ENCODE results near the gene INSIG1.

INSIG1 gene

GRCh38 chr7:155285423-155285822 is 12.3 kb upstream of the INSIG1 start:
- DNase-seq (ENCODE audit: low read depth, low spot score) = no peak

- no peak for DNase-seq (ENCODE audit: low read depth, low spot score)
These were observed 11.8 kb upstream of the INSIG1 start for GRCh38 chr7:155285833-155286232.

GRCh38 chr7:155286686-155287085 is 11.0 kb upstream of the INSIG1 start:
- DNase-seq (ENCODE audit: low read depth, low spot score) = no peak

GRCh38 chr7:155287284-155287935 is 10.3 kb upstream of the INSIG1 start:
- no peak for DNase-seq (ENCODE audit: low read depth, low spot score)

- no peak for DNase-seq (ENCODE audit: low read depth, low spot score)
These were observed 9.6 kb upstream of the INSIG1 start for GRCh38 chr7:155288055-155288454.

GRCh38 chr7:155289107-155289506 is 8.6 kb upstream of the INSIG1 start:
- DNase-seq (ENCODE audit: low read depth, low spot score) = no peak

GRCh38 chr7:155289949-155290501 is 7.7 kb upstream of the INSIG1 start:
- DNase-seq (ENCODE audit: low read depth, low spot score) = no peak

- DNase-seq (ENCODE audit: low read depth, low spot score) = no peak
These were observed 6.6 kb upstream of the INSIG1 start for GRCh38 chr7:155291045-155291530.

- no peak for DNase-seq (ENCODE audit: low read depth, low spot score)
These were observed 5.9 kb upstream of the INSIG1 start for GRCh38 chr7:155291729-155292128.

GRCh38 chr7:155292680-155293226 is 4.9 kb upstream of the INSIG1 start:
- no peak for DNase-seq (ENCODE audit: low read depth, low spot score)

GRCh38 chr7:155293721-155294510 is 3.8 kb upstream of the INSIG1 start:
- DNase-seq (ENCODE audit: low read depth, low spot score) = no peak

GRCh38 chr7:155294511-155294778 is 3.2 kb upstream of the INSIG1 start:
- no peak for DNase-seq (ENCODE audit: low read depth, low spot score)

GRCh38 chr7:155295511-155295910 is 2.2 kb upstream of the INSIG1 start:
- DNase-seq (ENCODE audit: low read depth, low spot score) = no peak

- DNase-seq (ENCODE audit: low read depth, low spot score) = no peak
These were observed 1.5 kb upstream of the INSIG1 start for GRCh38 chr7:155296006-155296787.

- peak; percentile 57 for DNase-seq (ENCODE audit: low read depth, low spot score)
These were observed 726 bp upstream of the INSIG1 start for GRCh38 chr7:155296788-155297516.

GRCh38 chr7:155298288-155298833 is 683 bp downstream of the INSIG1 start:
- DNase-seq (ENCODE audit: low read depth, low spot score) = no peak

GRCh38 chr7:155298834-155299534 is 1.3 kb downstream of the INSIG1 start:
- DNase-seq (ENCODE audit: low read depth, low spot score) = peak; percentile 82

- no peak for DNase-seq (ENCODE audit: low read depth, low spot score)
These were observed 2.0 kb downstream of the INSIG1 start for GRCh38 chr7:155299535-155300202.

- DNase-seq (ENCODE audit: low read depth, low spot score) = no peak
These were observed 3.2 kb downstream of the INSIG1 start for GRCh38 chr7:155300641-155301452.
